GM10847 (cell line): Measurements from ENCODE around the gene SIK2.

Experiments
- POLR2A ChIP-seq: IDR thresholded peaks from 2 replicates; pipeline ENCODE4 v1.6.1; 2011; ENCODE audit not compliant: insufficient read length; ENCODE audit errors: extremely low read depth

The SIK2 gene

DNA sequence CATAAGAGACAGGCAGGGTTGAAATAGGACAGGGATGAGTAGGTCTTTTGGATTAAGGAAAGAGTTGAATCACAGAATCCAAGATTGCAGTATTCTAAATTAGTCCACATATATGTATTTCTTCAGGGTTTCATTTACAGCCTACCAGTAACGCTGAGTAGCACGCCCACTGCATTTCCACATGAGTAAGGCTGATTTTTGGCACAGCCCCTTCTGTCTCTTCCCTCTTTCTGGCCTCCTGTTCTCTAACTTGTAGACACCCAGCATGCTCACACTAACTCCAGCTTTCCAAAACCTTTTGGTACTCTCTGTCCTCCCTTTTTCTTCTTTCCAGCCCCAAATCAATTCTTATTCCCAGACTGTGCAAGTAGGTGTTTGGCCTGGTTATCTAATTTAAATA is 3.7 kb upstream of the SIK2 start:
- TF ChIP-seq POLR2A = no peak

DNA sequence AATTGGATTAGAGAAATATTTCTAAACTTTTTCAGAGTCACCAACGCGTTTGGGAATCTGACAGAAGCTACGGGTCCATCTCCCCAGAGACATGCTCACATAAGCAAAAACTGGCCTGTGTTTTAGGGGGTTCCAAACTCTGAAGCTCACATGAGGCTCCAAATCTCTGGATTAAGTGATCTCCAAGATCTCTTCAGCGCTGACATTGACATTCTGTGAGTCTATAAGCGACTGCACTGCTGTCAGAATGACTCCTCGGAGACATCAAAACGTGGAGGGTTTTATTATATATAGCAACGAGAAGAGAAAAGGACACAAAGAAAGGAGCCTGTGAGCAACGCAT is 642 bp upstream of the SIK2 start:
- TF ChIP-seq POLR2A = no peak

DNA sequence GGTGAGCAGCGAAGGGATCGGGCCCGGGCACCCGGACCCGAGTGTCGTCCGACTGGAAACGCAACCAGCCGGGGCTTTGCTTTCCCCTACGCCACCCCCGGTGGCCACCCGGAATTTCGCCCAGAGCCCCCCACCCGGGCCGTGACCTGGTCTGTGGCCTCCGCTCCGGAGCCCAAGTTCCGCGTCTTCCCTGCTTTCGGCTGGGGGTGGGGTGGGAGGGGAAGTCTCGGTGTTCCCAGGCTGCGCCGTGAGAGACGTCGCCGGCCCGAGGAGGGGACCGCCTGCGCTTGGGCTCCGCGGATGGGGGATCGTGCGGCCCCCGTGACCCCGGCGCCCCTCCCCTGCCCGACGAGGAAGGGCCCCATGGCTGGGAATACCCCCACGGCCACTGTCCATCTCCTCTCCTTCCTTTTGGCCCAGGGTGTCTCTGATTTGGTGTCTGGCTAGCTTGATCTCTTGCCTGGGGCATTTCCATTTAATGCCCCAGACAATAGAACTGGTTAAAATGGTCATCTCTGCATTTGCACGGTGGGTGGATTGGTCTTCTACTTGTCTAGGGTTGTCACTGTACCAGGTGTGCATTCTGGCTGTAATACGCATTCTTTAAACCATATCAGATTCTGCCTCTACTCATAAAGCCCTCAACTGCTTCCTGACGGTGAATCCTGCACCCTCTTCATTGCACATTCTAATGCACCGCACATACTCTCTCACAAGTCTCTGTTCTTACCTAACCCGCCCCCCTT is 789 bp downstream of the SIK2 start:
- TF ChIP-seq POLR2A = no peak

DNA sequence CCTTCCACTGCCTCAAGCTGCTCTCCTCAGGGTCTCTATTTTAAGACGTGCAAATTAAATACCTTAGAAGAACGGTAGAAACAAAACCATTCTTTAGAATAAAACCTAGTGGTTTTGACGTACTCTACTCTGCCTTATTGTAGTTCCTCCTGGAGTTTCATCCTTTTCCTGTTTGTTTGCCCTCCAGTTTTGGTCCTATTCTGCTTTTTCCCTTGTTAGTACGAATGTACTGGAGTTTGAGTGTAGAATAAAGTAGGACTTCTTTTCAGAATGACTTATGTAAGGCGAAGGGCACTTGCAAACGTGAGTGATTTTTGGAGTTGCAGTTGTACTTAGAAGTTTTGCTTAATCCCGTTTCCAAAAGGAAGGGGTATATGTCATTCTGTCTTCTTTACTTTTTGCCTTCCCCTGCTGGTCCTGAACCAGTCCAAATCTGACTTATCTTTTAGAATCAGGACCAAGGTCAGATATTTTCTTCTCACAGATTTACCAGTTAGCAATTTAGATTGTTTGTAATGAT is 1.4 kb downstream of the SIK2 start:
- no peak for TF ChIP-seq POLR2A

DNA sequence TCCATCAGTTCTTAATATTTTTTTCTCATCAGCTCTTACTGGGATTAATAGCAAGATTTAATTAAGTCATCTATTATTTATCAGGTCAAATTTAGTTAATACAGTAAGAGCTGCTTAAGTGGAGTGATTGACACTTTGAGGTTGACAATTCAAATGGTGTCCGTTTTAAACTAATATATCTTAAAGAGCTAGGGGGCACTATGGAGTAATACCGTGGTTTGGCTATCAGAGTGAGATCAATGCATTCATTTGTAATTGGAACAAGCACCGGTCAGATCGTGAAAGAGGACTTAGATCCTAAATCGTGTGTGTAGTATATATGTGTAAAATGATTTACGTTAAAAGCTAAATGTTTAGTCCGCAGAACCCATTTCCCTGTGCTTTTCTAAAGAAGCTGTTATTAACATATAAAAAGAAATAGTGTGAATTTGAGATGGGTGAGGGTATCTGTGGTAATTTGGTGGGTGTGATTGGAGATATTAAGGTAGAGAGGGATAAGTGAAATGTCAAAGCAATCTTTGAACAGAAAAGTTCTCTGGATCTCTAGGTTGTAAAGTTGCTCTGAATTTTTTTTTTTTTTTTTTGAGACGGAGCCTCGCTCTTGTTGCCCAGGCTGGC is 2.3 kb downstream of the SIK2 start:
- no peak for TF ChIP-seq POLR2A

DNA sequence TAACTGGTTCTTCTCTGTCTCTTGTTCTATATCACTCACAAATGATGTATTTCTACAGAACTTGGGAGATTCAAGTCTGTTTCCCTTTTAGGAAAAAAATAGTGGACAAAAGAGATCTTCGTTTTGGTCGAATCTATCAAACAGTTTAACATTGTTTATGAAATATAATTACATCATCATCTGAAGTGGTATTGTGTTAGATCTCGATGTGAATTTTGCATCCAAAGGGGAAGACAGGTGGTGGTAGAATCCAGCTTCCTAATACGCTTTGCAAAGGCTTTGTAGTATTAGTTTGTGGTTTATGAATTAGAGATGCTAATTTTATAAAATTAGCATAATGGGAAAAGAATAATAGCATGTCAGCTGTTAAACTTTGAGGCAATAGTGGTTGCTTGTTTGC is 3.4 kb downstream of the SIK2 start:
- no peak for TF ChIP-seq POLR2A

DNA sequence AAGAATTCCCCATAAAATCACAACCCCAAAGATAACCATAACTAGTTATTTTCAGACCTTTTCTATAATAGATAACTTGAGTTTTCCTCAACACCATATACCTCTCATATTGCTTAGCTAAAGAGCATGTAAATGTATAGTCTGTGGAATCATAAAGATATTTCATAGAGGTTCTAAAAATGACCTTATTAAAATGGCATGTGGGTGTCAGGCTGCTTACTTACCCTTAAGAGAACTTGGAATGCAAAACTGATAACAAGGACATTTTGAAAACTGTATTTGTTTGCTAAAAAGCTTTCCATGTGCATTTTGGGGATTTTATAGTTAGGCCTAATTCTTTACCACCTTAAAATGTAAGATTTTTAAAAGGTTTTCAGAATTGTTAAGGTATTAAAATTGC is 4.7 kb downstream of the SIK2 start:
- TF ChIP-seq POLR2A = no peak

DNA sequence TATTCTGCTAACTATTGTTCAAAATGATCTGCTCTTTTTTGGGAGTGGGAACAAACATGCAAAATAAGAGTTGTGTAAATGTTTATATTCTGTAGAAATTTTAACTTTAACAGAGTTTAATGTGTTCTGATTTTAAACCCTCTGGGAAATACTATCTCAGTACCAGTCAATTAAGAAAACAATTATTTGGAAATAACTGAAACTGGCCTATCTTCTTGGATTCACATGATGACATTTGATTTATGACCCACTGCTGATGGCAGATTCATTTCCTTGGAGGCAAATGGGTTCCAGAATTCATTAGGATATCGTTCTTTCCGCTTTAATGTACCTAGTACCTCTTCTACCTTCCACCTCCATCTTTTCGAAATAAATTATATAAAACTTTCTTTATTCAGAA is 5.5 kb downstream of the SIK2 start:
- no peak for TF ChIP-seq POLR2A

DNA sequence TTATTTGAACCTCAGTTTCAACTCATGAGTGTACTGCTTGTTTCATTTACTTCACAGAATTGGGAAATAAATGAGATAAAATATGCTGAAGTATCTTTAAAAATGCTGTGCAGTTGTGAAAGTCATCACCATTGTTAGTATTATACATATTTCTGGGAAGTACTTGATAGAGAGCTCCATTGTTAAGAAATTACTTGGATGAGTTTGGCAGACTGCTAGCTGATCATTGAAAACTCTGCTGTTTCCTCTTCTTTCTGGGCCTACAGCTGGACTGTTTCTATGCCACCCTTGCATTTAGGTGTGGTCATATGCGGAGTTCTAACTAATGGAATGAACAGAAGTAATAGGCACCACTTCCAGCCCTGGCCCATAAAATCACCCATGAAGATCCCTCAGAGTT is 10.0 kb downstream of the SIK2 start:
- TF ChIP-seq POLR2A = no peak

DNA sequence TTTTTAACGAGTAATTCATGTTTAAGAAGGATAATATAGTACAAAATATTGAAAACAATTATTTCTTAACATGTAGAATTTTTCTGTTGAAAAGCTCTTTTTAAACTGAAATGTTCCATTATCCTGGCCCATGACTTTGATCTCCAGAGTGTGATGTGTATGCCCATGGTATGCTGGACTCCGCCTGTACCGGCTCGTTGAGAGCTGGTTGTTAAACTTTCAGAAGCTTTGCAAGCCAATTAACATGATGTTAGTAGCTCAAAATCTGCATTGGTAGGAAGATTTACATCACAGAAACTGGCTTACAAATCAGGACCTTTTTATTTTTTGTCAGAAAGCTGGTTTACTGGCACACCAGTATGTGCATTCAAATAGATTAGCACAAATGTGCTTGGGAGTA is 15.0 kb downstream of the SIK2 start:
- no peak for TF ChIP-seq POLR2A

DNA sequence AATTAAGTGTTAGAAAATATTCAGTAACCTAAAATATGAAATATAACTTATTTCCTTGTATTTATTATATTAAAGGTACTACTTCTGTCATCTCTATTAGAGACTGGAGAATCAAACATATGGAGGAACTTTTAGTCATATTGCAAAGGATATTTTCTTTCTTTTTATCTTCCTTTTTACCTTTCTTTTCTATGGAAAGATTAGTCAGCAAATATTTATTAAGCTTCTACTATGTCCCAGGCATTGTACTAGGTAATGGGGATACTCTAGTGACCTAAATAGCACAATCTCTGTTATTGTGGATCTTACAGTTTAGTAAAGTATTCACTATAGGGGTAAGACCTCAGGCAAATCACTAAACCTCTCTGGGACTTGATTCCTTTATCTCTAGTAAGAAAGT is 18.3 kb downstream of the SIK2 start:
- TF ChIP-seq POLR2A = no peak

DNA sequence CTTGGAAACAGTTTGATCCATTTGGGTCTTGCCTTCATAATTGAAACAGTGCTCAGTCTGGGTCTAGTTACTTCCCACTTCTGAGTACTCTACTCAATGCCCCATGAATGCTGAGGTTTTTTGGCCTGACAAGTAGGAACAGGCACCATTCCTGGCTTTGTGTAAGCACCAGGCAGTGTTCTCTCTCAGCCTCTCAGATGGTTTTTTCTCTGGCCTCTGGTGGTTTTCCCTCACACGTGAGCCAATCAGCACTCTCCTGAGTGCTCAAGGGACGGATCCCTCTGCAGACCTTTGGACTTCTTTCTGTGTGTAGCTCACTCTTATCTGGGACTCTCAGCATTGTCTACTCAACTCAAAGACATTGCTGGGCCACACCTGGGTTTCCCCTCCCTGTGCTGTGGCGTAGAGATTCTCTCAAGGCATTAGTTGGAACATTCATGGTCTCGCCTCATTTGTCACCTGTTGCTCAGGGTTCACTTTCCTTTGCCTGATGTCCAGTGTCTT is 21.3 kb downstream of the SIK2 start:
- no peak for TF ChIP-seq POLR2A

DNA sequence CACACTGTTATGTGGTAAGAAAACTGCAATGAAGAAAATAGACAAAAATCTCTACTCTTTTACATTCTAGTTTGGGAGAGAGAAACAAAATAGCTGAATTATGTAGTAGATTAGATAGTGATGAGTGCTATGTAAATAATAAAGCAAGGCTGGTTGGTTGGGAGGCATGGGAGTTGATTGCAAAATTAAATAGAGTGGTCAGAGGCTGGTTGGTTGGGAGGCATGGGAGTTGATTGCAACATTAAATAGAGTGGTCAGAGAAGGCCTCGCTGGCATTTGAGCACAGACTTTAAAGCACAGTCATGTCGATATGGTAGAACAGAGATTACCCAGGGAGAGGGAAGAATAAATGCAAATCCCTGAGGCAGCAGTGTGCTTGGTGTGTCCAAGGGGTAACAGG is 22.4 kb downstream of the SIK2 start:
- no peak for TF ChIP-seq POLR2A

DNA sequence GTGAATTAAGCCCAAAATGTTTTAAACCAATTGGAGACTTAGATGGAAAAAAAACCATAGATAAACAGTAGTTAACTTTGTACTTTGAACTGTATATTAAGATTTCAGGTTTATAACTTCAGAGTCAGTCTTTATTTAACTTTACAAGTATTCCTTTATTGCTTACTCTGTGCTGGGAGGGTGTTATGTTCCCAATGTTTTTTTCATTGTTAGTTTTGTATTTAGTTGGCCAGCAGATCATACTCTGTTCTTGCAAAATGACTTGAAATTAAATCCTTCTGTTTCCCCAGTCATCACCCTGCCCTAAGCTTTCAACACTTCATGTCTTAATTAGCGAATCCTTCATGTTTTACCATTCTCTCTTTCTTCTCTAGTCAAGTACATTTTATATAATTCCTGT is 25.3 kb downstream of the SIK2 start:
- no peak for TF ChIP-seq POLR2A

DNA sequence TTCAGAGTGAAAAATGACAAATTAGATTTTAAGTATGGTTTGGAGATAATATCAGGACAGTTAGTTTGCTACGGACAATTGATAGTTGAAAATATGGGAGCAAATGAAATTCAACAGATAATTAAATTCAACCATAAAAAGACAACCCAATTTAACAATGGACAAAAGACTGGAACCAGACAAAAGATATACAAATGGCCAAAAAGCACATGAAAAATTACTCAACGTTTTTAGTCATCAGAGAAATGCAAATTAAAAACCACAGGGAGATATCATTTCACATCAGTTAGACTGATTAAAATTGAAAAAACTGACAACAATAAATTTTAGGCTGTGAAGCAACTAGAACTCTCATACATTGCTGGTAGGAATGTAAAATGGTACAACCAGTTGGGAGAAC is 27.2 kb downstream of the SIK2 start:
- TF ChIP-seq POLR2A = no peak

DNA sequence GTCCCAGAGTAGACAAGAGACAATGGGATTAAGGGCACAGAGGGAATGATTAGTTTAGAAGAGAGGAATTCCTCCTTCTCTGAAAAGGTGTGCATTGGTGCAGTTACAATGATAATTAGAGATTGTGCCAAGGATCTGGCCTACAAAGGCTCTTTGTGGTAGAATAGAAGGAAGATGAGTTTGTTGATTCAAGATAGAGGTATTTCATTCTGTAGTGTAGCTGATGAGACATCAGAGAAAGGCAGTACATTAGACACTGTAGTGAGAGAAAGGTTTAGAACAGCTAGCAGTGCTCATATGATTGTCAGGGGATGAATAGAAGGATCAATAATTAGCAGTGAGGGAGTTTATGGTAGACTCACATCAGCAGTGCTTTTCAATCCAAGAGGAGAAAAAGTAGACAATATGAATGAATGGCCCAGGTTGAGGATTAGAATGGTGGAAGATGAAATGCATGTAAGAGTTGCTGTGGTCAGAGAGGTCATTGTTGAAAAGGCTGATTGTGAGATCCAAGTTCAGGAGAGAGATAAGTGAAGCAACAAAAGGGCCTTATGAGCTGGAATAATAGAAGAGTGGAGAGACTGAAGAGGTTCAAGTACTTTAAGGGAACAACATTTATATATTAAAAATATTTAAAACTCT is 28.9 kb downstream of the SIK2 start:
- no peak for TF ChIP-seq POLR2A
